GM23338 (cell line): Measurements from ENCODE around the gene COL18A1.

Experiments
- CREB1 ChIP-seq: fragments of 250-450 bp; sonication (Bioruptor Pico); IDR thresholded peaks from 2 replicates; pipeline ENCODE4 v1.5.0; 2020; ENCODE audit warnings: low read depth, mild to moderate bottlenecking, moderate library complexity
- EZH2 ChIP-seq: fragments of 200-600 bp; sonication (generic); IDR thresholded peaks from one replicate; pipeline ENCODE4 v1.8.0; 2017; ENCODE audit warnings: antibody characterized with exemption, mild to moderate bottlenecking, low read depth; ENCODE audit not compliant: unreplicated experiment
- EZH2phosphoT487 ChIP-seq: fragments of 200-600 bp; sonication (generic); IDR thresholded peaks from one replicate; pipeline ENCODE4 v1.8.1; 2018; ENCODE audit warnings: antibody characterized with exemption; ENCODE audit not compliant: unreplicated experiment
- JUNB ChIP-seq: IDR thresholded peaks from one replicate; pipeline ENCODE4 v1.6.1; 2016; ENCODE audit warnings: antibody characterized with exemption; ENCODE audit not compliant: unreplicated experiment
- POLR2AphosphoS5 ChIP-seq: IDR thresholded peaks from 2 replicates; pipeline ENCODE4 v1.6.1; 2016; ENCODE audit warnings: antibody characterized with exemption, low read depth
- STAT1 ChIP-seq: IDR thresholded peaks from one replicate; pipeline ENCODE4 v1.6.1; 2016; ENCODE audit warnings: antibody characterized with exemption; ENCODE audit not compliant: unreplicated experiment
- TF ChIP-seq, protein P1 (sequence below), 2 experiments: fragments of 200-600 bp in 1 of 2; sonication (generic) in 1 of 2; conservative IDR thresholded peaks; 2 replicates each; pipeline versions ENCODE4 v1.5.1 to v1.6.1; 2016 to 2017; ENCODE audit warnings: antibody characterized with exemption in 2 of 2, low read depth in 2 of 2, mild to moderate bottlenecking in 2 of 2, moderate library complexity in 1 of 2
- TF ChIP-seq, protein P2 (sequence below): IDR thresholded peaks from one replicate; pipeline ENCODE4 v1.6.1; 2018; ENCODE audit warnings: antibody characterized with exemption; ENCODE audit not compliant: unreplicated experiment

DNA sequence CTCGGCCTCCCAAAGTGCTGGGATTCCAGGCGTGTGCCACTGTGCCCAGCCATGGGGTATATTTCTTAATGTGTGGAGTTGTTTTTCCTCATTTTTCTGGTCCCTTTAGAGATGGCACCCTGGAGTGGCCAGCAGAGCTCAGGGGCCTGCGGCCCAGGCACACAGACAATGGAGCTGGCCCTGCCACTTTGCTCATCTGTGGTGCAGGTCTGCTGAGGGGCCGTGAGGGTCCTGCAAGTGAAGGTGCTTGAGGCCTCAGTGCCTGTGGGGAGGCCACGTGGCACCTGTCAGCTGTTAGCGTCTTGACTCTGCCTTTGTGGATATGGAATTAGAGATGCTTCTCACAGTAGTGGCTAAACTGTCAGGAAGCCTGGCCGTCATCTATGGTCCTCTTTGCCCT lies 7.5 kb downstream of the COL18A1 start:
- TF ChIP-seq, protein P1, sequence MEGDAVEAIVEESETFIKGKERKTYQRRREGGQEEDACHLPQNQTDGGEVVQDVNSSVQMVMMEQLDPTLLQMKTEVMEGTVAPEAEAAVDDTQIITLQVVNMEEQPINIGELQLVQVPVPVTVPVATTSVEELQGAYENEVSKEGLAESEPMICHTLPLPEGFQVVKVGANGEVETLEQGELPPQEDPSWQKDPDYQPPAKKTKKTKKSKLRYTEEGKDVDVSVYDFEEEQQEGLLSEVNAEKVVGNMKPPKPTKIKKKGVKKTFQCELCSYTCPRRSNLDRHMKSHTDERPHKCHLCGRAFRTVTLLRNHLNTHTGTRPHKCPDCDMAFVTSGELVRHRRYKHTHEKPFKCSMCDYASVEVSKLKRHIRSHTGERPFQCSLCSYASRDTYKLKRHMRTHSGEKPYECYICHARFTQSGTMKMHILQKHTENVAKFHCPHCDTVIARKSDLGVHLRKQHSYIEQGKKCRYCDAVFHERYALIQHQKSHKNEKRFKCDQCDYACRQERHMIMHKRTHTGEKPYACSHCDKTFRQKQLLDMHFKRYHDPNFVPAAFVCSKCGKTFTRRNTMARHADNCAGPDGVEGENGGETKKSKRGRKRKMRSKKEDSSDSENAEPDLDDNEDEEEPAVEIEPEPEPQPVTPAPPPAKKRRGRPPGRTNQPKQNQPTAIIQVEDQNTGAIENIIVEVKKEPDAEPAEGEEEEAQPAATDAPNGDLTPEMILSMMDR (conservative IDR thresholded peaks at IDR 0.05; ENCODE audit: low read depth in 2 of 2): no peak
- TF ChIP-seq POLR2AphosphoS5: no peak
- no peak for TF ChIP-seq EZH2
- TF ChIP-seq JUNB: no peak
- TF ChIP-seq CREB1 (CRISPR knock-in tag): no peak
- TF ChIP-seq EZH2phosphoT487: no peak
- TF ChIP-seq, protein P2, sequence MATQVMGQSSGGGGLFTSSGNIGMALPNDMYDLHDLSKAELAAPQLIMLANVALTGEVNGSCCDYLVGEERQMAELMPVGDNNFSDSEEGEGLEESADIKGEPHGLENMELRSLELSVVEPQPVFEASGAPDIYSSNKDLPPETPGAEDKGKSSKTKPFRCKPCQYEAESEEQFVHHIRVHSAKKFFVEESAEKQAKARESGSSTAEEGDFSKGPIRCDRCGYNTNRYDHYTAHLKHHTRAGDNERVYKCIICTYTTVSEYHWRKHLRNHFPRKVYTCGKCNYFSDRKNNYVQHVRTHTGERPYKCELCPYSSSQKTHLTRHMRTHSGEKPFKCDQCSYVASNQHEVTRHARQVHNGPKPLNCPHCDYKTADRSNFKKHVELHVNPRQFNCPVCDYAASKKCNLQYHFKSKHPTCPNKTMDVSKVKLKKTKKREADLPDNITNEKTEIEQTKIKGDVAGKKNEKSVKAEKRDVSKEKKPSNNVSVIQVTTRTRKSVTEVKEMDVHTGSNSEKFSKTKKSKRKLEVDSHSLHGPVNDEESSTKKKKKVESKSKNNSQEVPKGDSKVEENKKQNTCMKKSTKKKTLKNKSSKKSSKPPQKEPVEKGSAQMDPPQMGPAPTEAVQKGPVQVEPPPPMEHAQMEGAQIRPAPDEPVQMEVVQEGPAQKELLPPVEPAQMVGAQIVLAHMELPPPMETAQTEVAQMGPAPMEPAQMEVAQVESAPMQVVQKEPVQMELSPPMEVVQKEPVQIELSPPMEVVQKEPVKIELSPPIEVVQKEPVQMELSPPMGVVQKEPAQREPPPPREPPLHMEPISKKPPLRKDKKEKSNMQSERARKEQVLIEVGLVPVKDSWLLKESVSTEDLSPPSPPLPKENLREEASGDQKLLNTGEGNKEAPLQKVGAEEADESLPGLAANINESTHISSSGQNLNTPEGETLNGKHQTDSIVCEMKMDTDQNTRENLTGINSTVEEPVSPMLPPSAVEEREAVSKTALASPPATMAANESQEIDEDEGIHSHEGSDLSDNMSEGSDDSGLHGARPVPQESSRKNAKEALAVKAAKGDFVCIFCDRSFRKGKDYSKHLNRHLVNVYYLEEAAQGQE: no peak
- TF ChIP-seq STAT1: no peak
